B cell (primary cell): Measurements from ENCODE around the gene RNF2.

ENCODE experiments used
- EZH2 ChIP-seq: IDR thresholded peaks from 2 replicates; pipeline ENCODE4 v1.6.1; 2012; ENCODE audit warnings: borderline replicate concordance, low read depth, mild to moderate bottlenecking, moderate library complexity, low read length; ENCODE audit not compliant: insufficient read depth, poor library complexity, severe bottlenecking
- TF ChIP-seq, protein P1 (sequence below): fragments of 200-600 bp; IDR thresholded peaks from one replicate; pipeline ENCODE4 v1.8.0; 2022; ENCODE audit warnings: antibody characterized with exemption, mild to moderate bottlenecking

DNA sequence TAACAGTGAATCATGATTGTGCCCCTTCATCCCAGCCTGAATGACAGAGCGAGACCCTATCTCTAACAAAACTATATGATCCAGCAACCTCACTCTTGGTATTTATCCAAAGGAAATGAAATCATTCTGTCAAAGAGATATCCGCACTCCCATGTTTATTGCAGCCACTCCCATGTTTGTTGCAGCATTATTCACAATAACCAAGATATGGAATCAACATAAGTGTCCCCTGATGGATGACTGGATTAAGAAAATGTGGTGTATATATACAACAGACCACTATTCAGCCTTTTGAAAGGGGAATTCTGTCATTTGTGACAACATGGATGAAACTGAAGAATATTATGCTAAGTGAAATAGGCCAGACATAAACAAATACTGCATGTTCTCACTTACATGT is 67.0 kb downstream of the RNF2 start:
- TF ChIP-seq, protein P1, sequence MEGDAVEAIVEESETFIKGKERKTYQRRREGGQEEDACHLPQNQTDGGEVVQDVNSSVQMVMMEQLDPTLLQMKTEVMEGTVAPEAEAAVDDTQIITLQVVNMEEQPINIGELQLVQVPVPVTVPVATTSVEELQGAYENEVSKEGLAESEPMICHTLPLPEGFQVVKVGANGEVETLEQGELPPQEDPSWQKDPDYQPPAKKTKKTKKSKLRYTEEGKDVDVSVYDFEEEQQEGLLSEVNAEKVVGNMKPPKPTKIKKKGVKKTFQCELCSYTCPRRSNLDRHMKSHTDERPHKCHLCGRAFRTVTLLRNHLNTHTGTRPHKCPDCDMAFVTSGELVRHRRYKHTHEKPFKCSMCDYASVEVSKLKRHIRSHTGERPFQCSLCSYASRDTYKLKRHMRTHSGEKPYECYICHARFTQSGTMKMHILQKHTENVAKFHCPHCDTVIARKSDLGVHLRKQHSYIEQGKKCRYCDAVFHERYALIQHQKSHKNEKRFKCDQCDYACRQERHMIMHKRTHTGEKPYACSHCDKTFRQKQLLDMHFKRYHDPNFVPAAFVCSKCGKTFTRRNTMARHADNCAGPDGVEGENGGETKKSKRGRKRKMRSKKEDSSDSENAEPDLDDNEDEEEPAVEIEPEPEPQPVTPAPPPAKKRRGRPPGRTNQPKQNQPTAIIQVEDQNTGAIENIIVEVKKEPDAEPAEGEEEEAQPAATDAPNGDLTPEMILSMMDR = no peak
- no peak for TF ChIP-seq EZH2
